Gastroesophageal sphincter (tissue), 4 donors: ENCODE data around the gene EFNA1. TPM values are rescaled to one million over a fixed set of nuclear protein-coding genes. Genes with fewer than 3 reads are reported as not detected.

ENCODE experiments used
- small RNA-seq, 4 donors: library from RNA; depleted of rRNA; stranded (forward); fragments of <200 nt; gene quantifications; one replicate each; pipeline ENCODE3, GENCODE V24; 2016
- total RNA-seq, 4 donors: library from RNA; depleted of rRNA; stranded (reverse); fragments of >200 nt; gene quantifications; one replicate each; pipeline ENCODE4 v1.1.0, GENCODE V29; 2016

The EFNA1 gene
- total RNA-seq, 4 donors from 2014 or later: 13.1 to 25.8 (median 16.1) TPM

Small RNA genes within 50 kb of the gene (small RNA-seq; reads per million reads assigned to genes)
- 0 reads per million in 4 donors for gene HMGN2P18
- gene RF00019: 0 reads per million in 4 donors

Other genes with a start within 250 kb of the EFNA1 start
- gene PMVK, start 191.2 kb upstream of the EFNA1 start, total RNA-seq: 10 to 100 TPM; 15.8 to 21.3 (median 18.2) TPM
- 100 to 1,000 TPM; 205 to 371 (median 283) TPM for gene PBXIP1, start 171.8 kb upstream of the EFNA1 start, total RNA-seq
- gene PYGO2, start 166.1 kb upstream of the EFNA1 start, total RNA-seq: 10 to 100 TPM; 19.1 to 40.1 (median 25.7) TPM
- gene SHC1, start 157.1 kb upstream of the EFNA1 start, total RNA-seq: 100 to 1,000 TPM in 1 of 4 donors, 10 to 100 TPM in 3; 69.1 to 104 (median 90.2) TPM
- gene CKS1B, start 153.2 kb upstream of the EFNA1 start, total RNA-seq: 10 to 100 TPM in 3 of 4 donors, 1 to 10 TPM in 1; 7.5 to 24.2 (median 17.6) TPM
- gene FLAD1, start 144.5 kb upstream of the EFNA1 start, total RNA-seq: 10 to 100 TPM; 12.8 to 23.5 (median 20.7) TPM
- gene LENEP, start 134.3 kb upstream of the EFNA1 start, total RNA-seq: not detected
- gene ZBTB7B, start 125.1 kb upstream of the EFNA1 start, total RNA-seq: 10 to 100 TPM; 45.5 to 63.4 (median 49.5) TPM
- under 1 TPM in 2 of 4 donors, not detected in 2; 0.35 to 0.54 TPM for gene DCST2, start 94.1 kb upstream of the EFNA1 start, total RNA-seq
- not detected for gene DCST1, start 94.1 kb upstream of the EFNA1 start, total RNA-seq
- 100 to 1,000 TPM in 2 of 4 donors, 10 to 100 TPM in 2; 65.4 to 115 (median 100.0) TPM for gene ADAM15, start 76.6 kb upstream of the EFNA1 start, total RNA-seq
- gene EFNA4, start 64.1 kb upstream of the EFNA1 start, total RNA-seq: 1 to 10 TPM in 3 of 4 donors, under 1 TPM in 1; 0.81 to 5.8 (median 2.3) TPM
- gene EFNA3, start 49.0 kb upstream of the EFNA1 start, total RNA-seq: under 1 TPM in 2 of 4 donors, not detected in 2; 0.27 to 0.77 TPM
- gene SLC50A1, start 8.0 kb downstream of the EFNA1 start, total RNA-seq: 10 to 100 TPM; 12.5 to 16.8 (median 13.9) TPM
- gene DPM3, start 12.7 kb downstream of the EFNA1 start, total RNA-seq: 100 to 1,000 TPM in 2 of 4 donors, 10 to 100 TPM in 2; 57.9 to 128 (median 87.7) TPM
- 100 to 1,000 TPM in 1 of 4 donors, 10 to 100 TPM in 3; 80.8 to 144 (median 92.3) TPM for gene KRTCAP2, start 45.4 kb downstream of the EFNA1 start, total RNA-seq
- gene TRIM46, start 46.0 kb downstream of the EFNA1 start, total RNA-seq: 1 to 10 TPM in 1 of 4 donors, under 1 TPM in 2, not detected in 1; 0.35 to 1.9 (median 0.40) TPM
- gene THBS3, start 80.0 kb downstream of the EFNA1 start, total RNA-seq: 10 to 100 TPM; 17.9 to 25.6 (median 20.1) TPM
- gene MTX1, start 80.8 kb downstream of the EFNA1 start, total RNA-seq: 10 to 100 TPM; 28.3 to 36.0 (median 32.6) TPM
- 10 to 100 TPM; 11.4 to 35.3 (median 22.1) TPM for gene ENTREP3, start 127.6 kb downstream of the EFNA1 start, total RNA-seq
- 10 to 100 TPM; 28.1 to 44.4 (median 36.8) TPM for gene SCAMP3, start 134.5 kb downstream of the EFNA1 start, total RNA-seq
- 10 to 100 TPM; 14.4 to 51.4 (median 32.9) TPM for gene CLK2, start 145.6 kb downstream of the EFNA1 start, total RNA-seq
- gene HCN3, start 149.6 kb downstream of the EFNA1 start, total RNA-seq: 1 to 10 TPM in 3 of 4 donors, under 1 TPM in 1; 0.47 to 2.2 (median 1.6) TPM
- not detected for gene PKLR, start 173.6 kb downstream of the EFNA1 start, total RNA-seq
- 100 to 1,000 TPM in 1 of 4 donors, 10 to 100 TPM in 3; 71.2 to 125 (median 81.0) TPM for gene FDPS, start 181.0 kb downstream of the EFNA1 start, total RNA-seq
- 10 to 100 TPM; 10.8 to 34.2 (median 24.4) TPM for gene RUSC1, start 193.0 kb downstream of the EFNA1 start, total RNA-seq